Brain microvascular endothelial cell (primary cell): ENCODE results near the gene FECH.

Experiments
- DNase-seq: peaks from one replicate; pipeline ENCODE4 v3.0.0-alpha.2; 2020
- H3K27ac ChIP-seq: fragments of 250-450 bp; sonication (Bioruptor Pico); 2 replicates; pipeline ENCODE4 v1.5.1; 2020; ENCODE audit warnings: mild to moderate bottlenecking, moderate library complexity
- H3K27me3 ChIP-seq: fragments of 250-450 bp; sonication (Bioruptor Pico); replicated peaks from 2 replicates; pipeline ENCODE4 v1.5.1; 2020; ENCODE audit warnings: mild to moderate bottlenecking
- H3K36me3 ChIP-seq: fragments of 250-450 bp; sonication (Bioruptor Pico); replicated peaks from 2 replicates; pipeline ENCODE4 v1.5.1; 2020; ENCODE audit warnings: mild to moderate bottlenecking
- H3K4me3 ChIP-seq: 2 replicates; pipeline ENCODE4 v1.5.1; 2011; ENCODE audit warnings: low read depth, mild to moderate bottlenecking, control low read depth, low read length, moderate library complexity
- in situ Hi-C: cut with HindIII; loops from 2 replicates; pipeline ENCODE4 v1.10.0; 2017; ENCODE audit warnings: low sequenced_read_pairs, low pct_ligation_motif_present
- TF ChIP-seq, protein P1 (sequence below): IDR thresholded peaks from 2 replicates; pipeline ENCODE4 v1.5.1; 2011; ENCODE audit warnings: low read depth, mild to moderate bottlenecking, moderate library complexity, low read length, control low read depth, inconsistent platforms; ENCODE audit errors: missing control alignments

FECH gene

GRCh38 chr18:57559314-57559713 lies 27.2 kb downstream of the FECH start:
- in situ Hi-C loops: no loop called here
- H3K4me3 ChIP-seq: no peak overlapping the region
- TF ChIP-seq, protein P1, sequence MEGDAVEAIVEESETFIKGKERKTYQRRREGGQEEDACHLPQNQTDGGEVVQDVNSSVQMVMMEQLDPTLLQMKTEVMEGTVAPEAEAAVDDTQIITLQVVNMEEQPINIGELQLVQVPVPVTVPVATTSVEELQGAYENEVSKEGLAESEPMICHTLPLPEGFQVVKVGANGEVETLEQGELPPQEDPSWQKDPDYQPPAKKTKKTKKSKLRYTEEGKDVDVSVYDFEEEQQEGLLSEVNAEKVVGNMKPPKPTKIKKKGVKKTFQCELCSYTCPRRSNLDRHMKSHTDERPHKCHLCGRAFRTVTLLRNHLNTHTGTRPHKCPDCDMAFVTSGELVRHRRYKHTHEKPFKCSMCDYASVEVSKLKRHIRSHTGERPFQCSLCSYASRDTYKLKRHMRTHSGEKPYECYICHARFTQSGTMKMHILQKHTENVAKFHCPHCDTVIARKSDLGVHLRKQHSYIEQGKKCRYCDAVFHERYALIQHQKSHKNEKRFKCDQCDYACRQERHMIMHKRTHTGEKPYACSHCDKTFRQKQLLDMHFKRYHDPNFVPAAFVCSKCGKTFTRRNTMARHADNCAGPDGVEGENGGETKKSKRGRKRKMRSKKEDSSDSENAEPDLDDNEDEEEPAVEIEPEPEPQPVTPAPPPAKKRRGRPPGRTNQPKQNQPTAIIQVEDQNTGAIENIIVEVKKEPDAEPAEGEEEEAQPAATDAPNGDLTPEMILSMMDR: no peak
- no peaks in the 10 kb centered on the region for H3K36me3 ChIP-seq
- no peak overlapping the region for H3K27ac ChIP-seq
- DNase-seq: no peak
- H3K27me3 ChIP-seq: no peaks in the 10 kb centered on the region

- peaks cover 3% of the 10 kb centered on the region for H3K36me3 ChIP-seq
- no peak for DNase-seq
These were observed 31.4 kb downstream of the FECH start for GRCh38 chr18:57555134-57555533.

DNA sequence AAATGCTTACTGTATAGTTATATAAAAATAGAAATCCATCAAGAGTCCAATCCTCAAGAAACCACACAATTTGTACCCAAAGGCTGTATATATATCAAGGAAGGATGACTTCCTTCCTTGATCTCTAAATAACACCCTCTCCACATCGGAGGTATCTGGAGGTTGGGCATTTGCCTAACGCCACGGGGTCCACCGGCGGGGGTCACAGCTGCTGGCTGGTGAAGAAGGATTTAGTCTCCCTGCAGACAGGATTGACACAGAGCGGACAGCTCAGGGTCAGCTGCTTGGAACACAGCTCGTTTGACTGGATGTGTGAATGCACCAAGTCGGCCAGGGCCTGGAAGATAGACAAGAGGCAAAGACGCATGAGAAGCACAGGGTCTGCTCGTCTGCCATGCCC lies 36.0 kb downstream of the FECH start:
- no peak overlapping the region for H3K4me3 ChIP-seq
- TF ChIP-seq, protein P1: no peak
- no peak overlapping the region for H3K27ac ChIP-seq
- in situ Hi-C loops: no loop called here
- peaks cover 6% of the 10 kb centered on the region for H3K36me3 ChIP-seq
- H3K27me3 ChIP-seq: no peaks in the 10 kb centered on the region
- no peak for DNase-seq

More at GRCh38 chr18:57555134-57555533, 31.4 kb downstream of the FECH start:
- in situ Hi-C loops: no loop called here
- H3K27ac ChIP-seq: no peak overlapping the region
- H3K27me3 ChIP-seq: no peaks in the 10 kb centered on the region
- no peak overlapping the region for H3K4me3 ChIP-seq
- TF ChIP-seq, protein P1: no peak

DNA sequence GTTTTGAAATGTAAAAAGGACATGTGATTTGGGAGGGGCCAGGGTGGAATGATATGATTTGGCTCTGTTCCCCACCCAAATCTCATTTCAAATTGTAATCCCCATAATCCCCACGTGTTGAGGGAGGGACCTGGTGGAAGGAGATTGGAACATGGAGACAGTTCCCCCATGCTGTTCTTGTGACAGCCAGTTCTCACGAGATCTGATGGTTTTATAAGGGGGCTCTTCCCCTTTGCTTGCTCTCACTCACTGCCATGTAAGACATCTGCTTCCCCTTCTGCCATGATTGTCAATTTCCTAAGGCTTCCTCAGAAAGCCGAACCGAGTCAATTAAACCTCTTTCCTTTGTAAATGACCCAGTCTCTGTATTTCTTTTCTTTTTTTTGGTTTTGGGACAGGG lies 39.2 kb downstream of the FECH start:
- peaks cover 6% of the 10 kb centered on the region for H3K36me3 ChIP-seq
- H3K27ac ChIP-seq: no peak overlapping the region
- in situ Hi-C loops: no loop called here
- H3K27me3 ChIP-seq: no peaks in the 10 kb centered on the region
- no peak for DNase-seq
- H3K4me3 ChIP-seq: no peak overlapping the region
- TF ChIP-seq, protein P1: no peak

GRCh38 chr18:57544936-57545660 lies 41.4 kb downstream of the FECH start:
- H3K27me3 ChIP-seq: no peaks in the 10 kb centered on the region
- DNase-seq: no peak
- no peak overlapping the region for H3K4me3 ChIP-seq
- no peak overlapping the region for H3K27ac ChIP-seq
- H3K36me3 ChIP-seq: peaks cover 3% of the 10 kb centered on the region
- in situ Hi-C loops: no loop called here
- TF ChIP-seq, protein P1: no peak

- no peak overlapping the region for H3K4me3 ChIP-seq
- no peaks in the 10 kb centered on the region for H3K27me3 ChIP-seq
- no peak for DNase-seq
- in situ Hi-C loops: no loop called here
- H3K27ac ChIP-seq: no peak overlapping the region
- H3K36me3 ChIP-seq: no peaks in the 10 kb centered on the region
- TF ChIP-seq, protein P1: no peak
These were observed 42.9 kb downstream of the FECH start for GRCh38 chr18:57543560-57543959.
